Psoas muscle (tissue), 8 donors: ENCODE measurements around the gene FLVCR2. TPM values are rescaled to one million over a fixed set of nuclear protein-coding genes. Genes with fewer than 3 reads are reported as not detected.
A peak's percentile ranks its signal among the peaks of the same experiment; 100 is the strongest.

Experiments used
- ATAC-seq, 4 donors: fragments of 200-7000 bp; cut with Tn5 transposase; one replicate each; pipeline ENCODE4 v1.9.1; 2020; ENCODE audit warnings: moderate library complexity in 3 of 4, mild to moderate bottlenecking in 2 of 4
- DNase-seq, 2 donors: peaks; one replicate each; pipeline ENCODE4 v3.0.0-alpha.2; 2020
- H3K27ac ChIP-seq: fragments of 200-600 bp; one replicate; pipeline ENCODE4 v1.8.0; 2022
- H3K27me3 ChIP-seq, 3 donors: fragments of 200-600 bp in 1 of 3; one replicate each; pipeline versions ENCODE4 v1.6.1 to v1.8.0; 2013 to 2022; ENCODE audit warnings: low read length in 2 of 3, mild to moderate bottlenecking in 2 of 3, moderate library complexity in 1 of 3; ENCODE audit not compliant: insufficient read depth in 3 of 3
- H3K36me3 ChIP-seq, 2 donors: fragments of 200-600 bp in 1 of 2; one replicate each; pipeline versions ENCODE4 v1.6.1 to v1.8.0; 2013 to 2022; ENCODE audit warnings: low read depth in 1 of 2, mild to moderate bottlenecking in 1 of 2, moderate library complexity in 1 of 2; ENCODE audit not compliant: insufficient read depth in 1 of 2
- H3K4me1 ChIP-seq: fragments of 200-600 bp; one replicate; pipeline ENCODE4 v1.8.0; 2022
- H3K4me3 ChIP-seq: fragments of 200-600 bp; one replicate; pipeline ENCODE4 v1.8.0; 2022; ENCODE audit warnings: mild to moderate bottlenecking
- H3K9me3 ChIP-seq: fragments of 200-600 bp; one replicate; pipeline ENCODE4 v1.8.0; 2022
- CTCF ChIP-seq: fragments of 200-600 bp; IDR thresholded peaks from one replicate; pipeline ENCODE4 v1.8.0; 2022; ENCODE audit warnings: antibody characterized with exemption
- WGBS, 3 donors: extraction: QIAGEN DNeasy Blood & Tissue Kit; methylation state at CpG; one replicate each; pipeline versions ENCODE4 v1.1.6 to v1.1.7; 2013; 5-methylcytosine and 5-hydroxymethylcytosine counted together
- intact Hi-C, 2 donors: fragments of 100-400 bp; cut with DNase I; formaldehyde crosslinking; loops; one replicate each; pipeline versions ENCODE4 v1.11.0 to v1.14.2; 2022
- polyA plus RNA-seq, 3 donors: library from polyadenylated mRNA; stranded (reverse); fragments of 200-250 nt; gene quantifications; one replicate each; pipeline ENCODE4 v1.2.3, GENCODE V29; 2013
- total RNA-seq, 4 donors: library from RNA; stranded (reverse); fragmentation: NEBNext Ultra II Directional in 2 of 4; extraction: Animal tissue kit (Norgen Biotek cat#: 25700) in 2 of 4; gene quantifications; one replicate each; pipeline versions ENCODE4 v1.2.1 to v1.2.4, GENCODE V29; 2021 to 2023
- donor health status: healthy with polysubstance abuse.
- donor health status: DM: no; HTN: no; CAD: no; lungs with moderate emphysema.
- donor health status: Bipolar disorder and iron deficiency.
- donor health status: healthy.
- donor health status: DM: yes; HTN: yes; CAD: no.
- donor health status: DM: no; HTN: no; CAD: no.
- donor health status: DM: no; HTN: no; CAD: no.
- donor health status: DM: yes; HTN: yes; CAD: no.

FLVCR2 gene
- total and polyA plus RNA-seq, 7 donors: 0.71 to 9.8 (median 5.3) TPM

GRCh38 chr14:75660630-75661498, 82.4 kb downstream of the FLVCR2 start, which contains the start of the genes ERG28 and TTLL5:
ERG28 (minus strand) TSS chr14:75660876; CDS start chr14:75657502, 3,374 bp downstream.
TTLL5 (plus strand) TSS chr14:75661246; CDS start chr14:75663150, 1,904 bp downstream.
- Histone ChIP-seq H3K36me3 (peaks cover 0 to 10% of the 10 kb centered on the region in 2 donors), H3K4me1 (peaks cover 30% of the 10 kb centered on the region), H3K27me3 (no peaks in the 10 kb centered on the region), H3K27ac (peak within 1 kb of the TSS; percentile 77), H3K4me3 (peak within 1 kb of the TSS; percentile 93), H3K9me3 (no peaks in the 10 kb centered on the region)
- intact Hi-C loops: loop anchor here in 1 of 2 donors (5.0 kb wide), 1 partner anchor 321 kb away; the partner anchor contains the start of gene TGFB3
- 0% methylated on average over 48 to 60 of the region's 60 CpGs for WGBS, 3 donors
- ATAC-seq: peak; percentile 96 to 97 (median 96)
- DNase-seq: peak; percentile 96 to 98
- no peak for TF ChIP-seq CTCF

- Histone ChIP-seq H3K36me3 (peaks cover 0 to 10% of the 10 kb centered on the region in 2 donors), H3K4me1 (peaks cover 29% of the 10 kb centered on the region), H3K27ac (peak overlapping the region; percentile 77), H3K9me3 (no peaks in the 10 kb centered on the region), H3K27me3 (no peaks in the 10 kb centered on the region), H3K4me3 (peak overlapping the region; percentile 93)
- TF ChIP-seq CTCF: no peak
- peak in 3 of 4 donors; percentile 8 to 24 (median 12) for ATAC-seq
- WGBS, 3 donors: 0 to 1% (median 0%) methylated on average over 18 of the region's 18 CpGs
- DNase-seq: no peak
- intact Hi-C loops: loop anchor here in 1 of 2 donors (5.0 kb wide), 1 partner anchor 321 kb away; the partner anchor contains the start of gene TGFB3
Observed at GRCh38 chr14:75661499-75661814, 83.0 kb downstream of the FLVCR2 start.

GRCh38 chr14:75662966-75663365, 84.5 kb downstream of the FLVCR2 start:
- Histone ChIP-seq H3K4me3 (no peak overlapping the region), H3K27ac (no peak overlapping the region), H3K27me3 (no peaks in the 10 kb centered on the region), H3K9me3 (no peaks in the 10 kb centered on the region), H3K4me1 (peaks cover 21% of the 10 kb centered on the region), H3K36me3 (peaks cover 0 to 10% of the 10 kb centered on the region in 2 donors)
- no peak for ATAC-seq
- 73 to 80% (median 74%) methylated on average over 3 of the region's 3 CpGs for WGBS, 3 donors
- intact Hi-C loops: loop anchor here in 1 of 2 donors (5.0 kb wide), 1 partner anchor 319 kb away; the partner anchor contains the start of gene TGFB3
- no peak for TF ChIP-seq CTCF
- no peak for DNase-seq

- Histone ChIP-seq H3K36me3 (peaks cover 0 to 32% of the 10 kb centered on the region in 2 donors), H3K4me1 (peaks cover 2% of the 10 kb centered on the region), H3K9me3 (no peaks in the 10 kb centered on the region), H3K27me3 (no peaks in the 10 kb centered on the region), H3K4me3 (no peak overlapping the region), H3K27ac (no peak overlapping the region)
- DNase-seq (no peak), ATAC-seq (no peak)
- 74 to 81% (median 78%) methylated on average over 2 of the region's 2 CpGs for WGBS, 3 donors
- intact Hi-C loops: no loop called here
- TF ChIP-seq CTCF: no peak
Observed at GRCh38 chr14:75667099-75667765, 88.8 kb downstream of the FLVCR2 start.
